HG03066 (cell line): Measurements from ENCODE around the gene NRAP.

Experiments
- ATAC-seq: cut with Tn5 transposase; IDR thresholded peaks from one replicate; pipeline ENCODE4 v1.9.1; 2021; ENCODE audit warnings: low read depth; ENCODE audit not compliant: unreplicated experiment

The NRAP gene

GRCh38 chr10:113563306-113564088 is 100.3 kb downstream of the NRAP start:
- peak; percentile 95 for ATAC-seq

- no peak for ATAC-seq
These were observed 101.1 kb downstream of the NRAP start for GRCh38 chr10:113562704-113563103.

GRCh38 chr10:113562069-113562468 is 101.8 kb downstream of the NRAP start:
- no peak for ATAC-seq

- no peak for ATAC-seq
These were observed 102.6 kb downstream of the NRAP start for GRCh38 chr10:113561214-113561613.

- ATAC-seq, result no peak
These were observed 103.8 kb downstream of the NRAP start for GRCh38 chr10:113560071-113560470.

GRCh38 chr10:113557903-113558321 is 105.9 kb downstream of the NRAP start:
- ATAC-seq, result no peak

- no peak for ATAC-seq
These were observed 106.4 kb downstream of the NRAP start for GRCh38 chr10:113557424-113557862.

GRCh38 chr10:113555751-113556150 is 108.1 kb downstream of the NRAP start:
- no peak for ATAC-seq

- no peak for ATAC-seq
These were observed 108.6 kb downstream of the NRAP start for GRCh38 chr10:113555245-113555644.

- ATAC-seq, result no peak
These were observed 109.6 kb downstream of the NRAP start for GRCh38 chr10:113554214-113554613.

- no peak for ATAC-seq
These were observed 110.7 kb downstream of the NRAP start for GRCh38 chr10:113553149-113553548.

- ATAC-seq, result no peak
These were observed 111.1 kb downstream of the NRAP start, which contains the start of gene HABP2 for GRCh38 chr10:113552701-113553100. TSS of gene HABP2 (plus strand) at chr10:113553053. CDS start at chr10:113553122, 69 bp downstream.

GRCh38 chr10:113552014-113552413 is 111.8 kb downstream of the NRAP start:
- ATAC-seq, result no peak

GRCh38 chr10:113550365-113550764 is 113.5 kb downstream of the NRAP start:
- no peak for ATAC-seq

- ATAC-seq, result no peak
These were observed 114.0 kb downstream of the NRAP start for GRCh38 chr10:113549856-113550255.

- ATAC-seq, result no peak
These were observed 116.4 kb downstream of the NRAP start for GRCh38 chr10:113547426-113547825.

GRCh38 chr10:113544392-113544791 is 119.4 kb downstream of the NRAP start:
- no peak for ATAC-seq

GRCh38 chr10:113543107-113543955 is 120.5 kb downstream of the NRAP start:
- no peak for ATAC-seq

- no peak for ATAC-seq
These were observed 122.3 kb downstream of the NRAP start for GRCh38 chr10:113541549-113541927.

GRCh38 chr10:113540845-113541548 is 122.8 kb downstream of the NRAP start:
- no peak for ATAC-seq

- no peak for ATAC-seq
These were observed 124.1 kb downstream of the NRAP start for GRCh38 chr10:113539789-113540188.
